Left ventricle myocardium superior (tissue), 1 donor: Measurements from ENCODE around the gene CLNK. TPM values are rescaled to one million over a fixed set of nuclear protein-coding genes. Genes with fewer than 3 reads are reported as not detected.

Experiments
- ATAC-seq: fragments of 200-7000 bp; cut with Tn5 transposase; one replicate; pipeline ENCODE4 v1.9.1; 2020; ENCODE audit warnings: mild to moderate bottlenecking, moderate library complexity
- DNase-seq: peaks from one replicate; pipeline ENCODE4 v3.0.0-alpha.2; 2020
- intact Hi-C: fragments of 100-400 bp; cut with micrococcal nuclease; formaldehyde crosslinking; loops from one replicate; pipeline ENCODE4 v1.11.0; 2022
- total RNA-seq: library from RNA; stranded (reverse); fragmentation: NEBNext Ultra II Directional; extraction: Animal tissue kit (Norgen Biotek cat#: 25700); gene quantifications from one replicate; pipeline ENCODE4 v1.2.1, GENCODE V29; 2021
- donor health status: DM: no; HTN: yes; CAD: no; lungs with severe emphysema.

CLNK gene
- total RNA-seq, 1 donor from 2014 or later: not detected

- intact Hi-C loops: no loop called here
- DNase-seq (no peak), ATAC-seq (no peak)
These were observed 193.6 kb downstream of the CLNK start for GRCh38 chr4:10490996-10491395.

GRCh38 chr4:10482913-10483312, 201.7 kb downstream of the CLNK start:
- intact Hi-C loops: no loop called here
- ATAC-seq: no peak
- DNase-seq: no peak

- intact Hi-C loops: no loop called here
- DNase-seq (no peak), ATAC-seq (no peak)
These were observed 204.0 kb downstream of the CLNK start for GRCh38 chr4:10480616-10481015.

GRCh38 chr4:10478621-10479020, 205.9 kb downstream of the CLNK start:
- no peak for DNase-seq
- intact Hi-C loops: no loop called here
- no peak for ATAC-seq

GRCh38 chr4:10470505-10470904, 214.1 kb downstream of the CLNK start:
- intact Hi-C loops: no loop called here
- ATAC-seq (no peak), DNase-seq (no peak)

GRCh38 chr4:10466161-10466560, 218.4 kb downstream of the CLNK start:
- intact Hi-C loops: no loop called here
- DNase-seq: no peak
- no peak for ATAC-seq

DNA sequence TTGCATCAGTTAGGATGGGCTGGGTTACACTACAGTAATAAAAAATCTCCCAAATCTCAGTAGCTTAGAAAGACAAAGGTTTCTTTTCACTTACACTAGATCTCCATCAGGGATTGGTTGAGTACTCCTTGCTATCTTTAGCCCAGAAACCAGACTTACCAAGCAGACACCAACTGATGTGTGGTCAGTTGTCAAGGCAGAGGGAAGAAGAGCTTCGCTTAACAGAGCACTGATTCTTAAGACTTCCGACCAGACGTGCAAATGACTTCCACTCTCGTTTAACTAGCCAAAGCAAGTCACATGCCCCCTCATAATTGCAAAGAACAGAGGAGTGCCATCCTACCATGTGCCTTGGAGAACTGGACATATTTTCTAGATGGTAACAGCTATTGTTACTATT, 221.7 kb downstream of the CLNK start:
- DNase-seq (no peak), ATAC-seq (no peak)
- intact Hi-C loops: no loop called here

DNA sequence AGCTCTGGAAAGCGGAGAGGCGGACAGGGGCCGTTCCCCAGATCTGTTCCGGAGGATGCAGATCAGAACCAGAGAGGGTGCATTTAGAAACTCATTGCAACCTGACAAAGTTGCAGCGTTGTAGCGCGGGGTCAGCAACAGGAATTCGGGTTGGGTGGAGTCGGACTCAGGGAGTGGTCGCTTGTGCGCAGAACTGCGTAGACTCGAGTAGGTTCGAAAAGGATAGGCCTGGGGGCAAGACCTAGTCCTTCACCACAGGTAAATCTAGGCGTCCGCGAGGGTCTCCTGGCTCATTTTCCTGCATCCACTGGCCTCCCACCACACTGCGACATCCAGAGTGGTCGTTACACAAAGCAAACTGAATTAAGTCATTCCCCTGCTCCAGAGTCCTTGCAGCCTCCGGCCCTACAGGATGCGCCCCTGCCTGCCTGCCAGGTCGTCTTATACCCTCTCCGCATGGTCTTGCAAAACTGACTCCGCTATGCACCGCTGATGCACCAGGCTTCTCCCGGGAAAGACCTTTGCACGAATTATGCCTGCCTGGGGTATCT, 222.6 kb downstream of the CLNK start:
- intact Hi-C loops: no loop called here
- no peak for ATAC-seq

GRCh38 chr4:10461091-10461849, 223.3 kb downstream of the CLNK start:
- intact Hi-C loops: no loop called here
- DNase-seq (peak; percentile 78), ATAC-seq (peak; percentile 86)

More for the DNA sequence above, 222.6 kb downstream of the CLNK start:
- no peak for DNase-seq

- intact Hi-C loops: no loop called here
- DNase-seq: no peak
- no peak for ATAC-seq
These were observed 224.1 kb downstream of the CLNK start for GRCh38 chr4:10460313-10461047.

- intact Hi-C loops: no loop called here
- DNase-seq: no peak
- no peak for ATAC-seq
These were observed 225.3 kb downstream of the CLNK start for GRCh38 chr4:10459305-10459704.

- ATAC-seq: no peak
- no peak for DNase-seq
These were observed 226.4 kb downstream of the CLNK start for GRCh38 chr4:10458177-10458576.

DNA sequence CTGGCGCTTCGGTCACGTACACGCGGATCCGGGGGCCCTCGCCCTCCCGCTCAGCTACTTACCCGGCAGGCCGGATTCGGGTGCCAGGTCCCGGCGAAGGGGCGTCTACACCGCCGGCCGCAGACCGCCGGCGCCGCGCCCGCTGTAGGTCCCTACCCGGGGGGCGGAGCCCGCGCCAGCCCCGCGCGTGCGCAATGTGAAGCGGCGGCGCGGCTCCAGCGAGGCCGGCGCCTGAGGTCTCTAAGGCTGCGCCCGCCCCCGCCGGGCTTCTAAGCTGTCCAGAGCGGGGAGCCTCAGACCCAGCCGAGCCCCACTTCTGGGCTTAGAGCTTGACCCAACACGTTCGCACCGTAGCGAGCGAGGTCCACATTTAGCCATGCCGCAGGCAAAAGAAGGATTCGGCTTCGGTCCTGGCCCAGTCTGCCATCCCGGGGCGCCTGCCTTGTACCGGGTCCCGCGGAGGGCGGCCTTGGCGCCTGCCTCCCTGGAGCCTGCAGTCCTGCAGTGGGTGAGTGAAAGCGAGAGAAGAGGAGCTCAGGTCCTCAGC, 227.2 kb downstream of the CLNK start, which contains the start of gene ZNF518B:
ZNF518B (minus strand) TSS at position 172 of the 547 bp plus-strand sequence. CDS start 11,098 bp downstream, outside the sequence.
- ATAC-seq: peak; percentile 92
- peak; percentile 87 for DNase-seq
- intact Hi-C loops: no loop called here

More at GRCh38 chr4:10458177-10458576, 226.4 kb downstream of the CLNK start:
- intact Hi-C loops: no loop called here

DNA sequence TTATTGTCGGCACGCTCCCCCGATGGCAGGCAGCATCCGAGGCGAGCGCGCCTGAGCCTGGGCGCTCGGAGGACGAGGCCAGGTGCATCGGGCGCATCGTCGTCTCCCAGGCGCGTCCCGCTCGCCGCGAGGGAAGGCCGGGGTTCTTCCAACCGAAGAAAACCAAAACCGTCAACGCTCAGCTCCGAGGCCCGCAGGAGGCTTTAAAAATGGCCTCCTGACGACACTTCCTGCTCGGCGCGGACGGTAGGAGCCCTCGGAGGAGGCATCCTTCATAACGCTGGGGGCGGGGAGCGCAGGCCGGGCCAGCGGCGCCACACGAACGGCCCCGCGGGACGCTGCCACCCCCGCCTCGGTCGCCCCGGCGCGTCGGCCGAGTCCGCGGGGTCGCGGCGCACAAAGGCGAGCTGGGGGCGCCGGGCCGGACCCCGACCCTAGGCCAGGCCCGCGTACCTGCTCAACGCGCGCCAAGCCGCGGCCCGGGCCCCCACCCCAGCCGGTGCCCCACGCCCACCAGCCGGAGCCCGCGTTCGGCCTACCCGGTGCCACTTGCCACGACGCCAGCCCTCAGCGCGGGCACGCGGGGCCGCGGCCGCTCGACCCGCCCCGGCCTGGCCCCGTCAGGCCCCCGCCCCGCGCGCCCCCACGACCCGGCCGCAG, 227.8 kb downstream of the CLNK start:
- ATAC-seq (peak; percentile 58), DNase-seq (peak; percentile 75)
- intact Hi-C loops: no loop called here

- DNase-seq: no peak
- no peak for ATAC-seq
- intact Hi-C loops: no loop called here
These were observed 228.3 kb downstream of the CLNK start for GRCh38 chr4:10456260-10456594.

DNA sequence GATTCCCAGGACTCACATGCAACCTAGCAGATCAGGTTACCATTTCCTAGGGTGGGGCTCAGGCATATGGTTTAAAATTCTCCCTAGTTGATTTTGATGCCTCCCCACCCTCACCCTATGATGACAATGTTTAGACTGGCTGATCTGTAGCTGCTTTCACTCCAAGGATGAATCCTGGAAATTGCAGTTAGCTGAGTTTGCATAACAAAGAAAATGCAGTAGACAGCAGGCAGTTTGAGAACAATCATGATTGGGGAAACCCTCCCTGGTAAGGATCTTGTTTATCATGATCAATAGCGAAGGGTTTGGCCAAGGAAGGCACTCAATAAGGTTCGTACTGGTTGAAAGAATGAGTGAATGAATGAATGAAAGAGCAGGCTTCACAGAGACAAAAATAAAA, 229.4 kb downstream of the CLNK start:
- DNase-seq: no peak
- intact Hi-C loops: no loop called here
- no peak for ATAC-seq

DNA sequence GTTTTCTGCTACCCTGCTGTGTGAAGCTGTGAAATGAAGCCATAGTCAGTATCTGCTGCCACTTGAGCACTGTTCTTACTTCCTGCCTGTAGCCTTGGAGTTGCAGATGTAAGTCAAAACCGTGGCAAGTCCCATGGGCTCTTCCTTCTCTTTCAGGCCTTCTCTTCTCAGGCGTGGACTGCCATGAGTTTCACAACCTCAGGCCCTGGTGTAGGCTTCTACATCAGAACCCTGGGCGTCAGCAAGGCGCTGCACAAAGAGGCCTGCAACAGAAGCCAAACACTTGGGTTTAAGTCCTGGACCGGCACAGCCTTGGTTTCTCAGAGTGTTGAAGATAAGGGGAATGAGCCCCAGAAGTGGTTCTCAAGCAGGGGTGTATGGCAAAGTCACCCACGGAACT, 229.8 kb downstream of the CLNK start:
- intact Hi-C loops: no loop called here
- ATAC-seq (no peak), DNase-seq (no peak)

DNA sequence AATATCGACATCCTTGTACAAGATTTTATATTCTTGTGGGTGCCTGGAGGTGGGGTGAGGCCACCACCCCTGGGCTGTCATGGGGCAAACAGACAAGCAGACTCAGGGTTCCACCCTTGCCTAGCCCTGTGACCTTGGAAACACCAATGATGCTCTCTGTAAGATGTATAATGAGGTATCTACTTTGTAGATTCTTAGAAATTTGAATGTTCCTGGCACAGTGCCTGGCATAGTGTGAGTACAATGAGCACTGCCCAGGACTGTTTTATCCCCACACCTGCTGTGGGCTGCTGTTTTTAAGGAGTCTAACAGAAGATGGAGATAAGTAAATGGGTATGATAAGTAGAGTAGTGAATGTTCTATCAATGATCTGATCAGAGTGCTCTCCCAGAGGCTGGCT, 230.4 kb downstream of the CLNK start:
- intact Hi-C loops: no loop called here
- ATAC-seq: no peak

GRCh38 chr4:10448991-10449390, 235.6 kb downstream of the CLNK start:
- no peak for ATAC-seq
- no peak for DNase-seq
- intact Hi-C loops: no loop called here

More for the DNA sequence above, 230.4 kb downstream of the CLNK start:
- DNase-seq: no peak

- ATAC-seq (no peak), DNase-seq (no peak)
- intact Hi-C loops: no loop called here
These were observed 241.6 kb downstream of the CLNK start for GRCh38 chr4:10442976-10443375.
